ENCODE measurements around the gene GRID1.

DNA sequence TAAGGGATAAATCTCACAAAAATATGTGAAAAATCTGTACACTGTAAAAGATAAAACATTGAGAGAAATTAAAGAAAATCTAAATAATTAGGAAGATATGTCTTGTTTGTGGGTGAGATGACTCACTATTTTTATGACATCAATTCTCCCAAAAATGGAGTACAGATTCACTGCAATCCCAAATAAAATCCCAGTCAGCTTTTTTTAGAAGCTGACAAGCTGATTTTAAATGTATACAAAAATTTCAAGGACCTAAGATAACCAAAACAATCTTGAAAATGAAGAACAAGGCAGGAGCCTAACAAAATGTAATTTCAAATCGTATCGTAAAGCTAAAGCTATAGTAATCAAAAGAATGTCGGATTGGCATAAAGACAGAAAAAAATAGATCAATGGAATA, 458.1 kb downstream of the GRID1 start:
- TF ChIP-seq, protein P1, sequence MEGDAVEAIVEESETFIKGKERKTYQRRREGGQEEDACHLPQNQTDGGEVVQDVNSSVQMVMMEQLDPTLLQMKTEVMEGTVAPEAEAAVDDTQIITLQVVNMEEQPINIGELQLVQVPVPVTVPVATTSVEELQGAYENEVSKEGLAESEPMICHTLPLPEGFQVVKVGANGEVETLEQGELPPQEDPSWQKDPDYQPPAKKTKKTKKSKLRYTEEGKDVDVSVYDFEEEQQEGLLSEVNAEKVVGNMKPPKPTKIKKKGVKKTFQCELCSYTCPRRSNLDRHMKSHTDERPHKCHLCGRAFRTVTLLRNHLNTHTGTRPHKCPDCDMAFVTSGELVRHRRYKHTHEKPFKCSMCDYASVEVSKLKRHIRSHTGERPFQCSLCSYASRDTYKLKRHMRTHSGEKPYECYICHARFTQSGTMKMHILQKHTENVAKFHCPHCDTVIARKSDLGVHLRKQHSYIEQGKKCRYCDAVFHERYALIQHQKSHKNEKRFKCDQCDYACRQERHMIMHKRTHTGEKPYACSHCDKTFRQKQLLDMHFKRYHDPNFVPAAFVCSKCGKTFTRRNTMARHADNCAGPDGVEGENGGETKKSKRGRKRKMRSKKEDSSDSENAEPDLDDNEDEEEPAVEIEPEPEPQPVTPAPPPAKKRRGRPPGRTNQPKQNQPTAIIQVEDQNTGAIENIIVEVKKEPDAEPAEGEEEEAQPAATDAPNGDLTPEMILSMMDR (IDR thresholded peaks at IDR 0.05), result no peak
- TF ChIP-seq POLR2AphosphoS5 (IDR thresholded peaks at IDR 0.05), result no peak
- TF ChIP-seq POLR2A (IDR thresholded peaks at IDR 0.05), result no peak

Data from breast epithelium (tissue), 3 donors.